ENCODE data around the gene TSKU.

DNA sequence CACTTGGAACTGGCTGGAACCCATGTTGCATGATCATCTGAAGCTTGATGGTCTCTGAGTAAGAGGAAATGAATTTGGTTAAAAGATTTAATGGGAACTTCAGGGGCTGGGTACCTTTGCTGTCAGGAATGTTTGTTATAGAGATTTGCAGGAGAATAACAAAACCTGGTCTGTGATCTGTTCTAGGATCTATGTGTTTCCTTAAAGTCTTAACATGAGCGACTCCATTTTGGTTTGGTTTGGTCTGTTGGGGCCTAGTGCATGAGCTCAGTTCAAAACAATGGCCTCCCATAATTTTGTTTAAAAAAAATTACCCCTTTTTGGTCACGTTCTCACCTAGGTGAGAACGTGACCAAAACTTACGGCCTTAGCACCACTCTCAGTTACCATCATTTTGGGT is 28.1 kb downstream of the TSKU start:
- no peak for TF ChIP-seq POLR2A (IDR thresholded peaks at IDR 0.05; ENCODE audit: low read length)
- TF ChIP-seq GATA1 (IDR thresholded peaks at IDR 0.05; ENCODE audit: low read depth, low read length): no peak
